IPS-11a (cell line): Measurements from ENCODE around the gene LRRN2.
"Not testable (repeated sequence)": the region's sequence is repeated elsewhere in the genome, so short reads cannot be mapped to it uniquely, and the experiment has no call there.

Experiments used
- H3K4me3 ChIP-seq: one replicate; pipeline ENCODE4 v1.5.1; 2013; ENCODE audit warnings: low read depth, low read length, control low read depth

The LRRN2 gene

GRCh38 chr1:204633665-204634064 lies 51.9 kb downstream of the LRRN2 start:
- H3K4me3 ChIP-seq = no peak overlapping the region

DNA sequence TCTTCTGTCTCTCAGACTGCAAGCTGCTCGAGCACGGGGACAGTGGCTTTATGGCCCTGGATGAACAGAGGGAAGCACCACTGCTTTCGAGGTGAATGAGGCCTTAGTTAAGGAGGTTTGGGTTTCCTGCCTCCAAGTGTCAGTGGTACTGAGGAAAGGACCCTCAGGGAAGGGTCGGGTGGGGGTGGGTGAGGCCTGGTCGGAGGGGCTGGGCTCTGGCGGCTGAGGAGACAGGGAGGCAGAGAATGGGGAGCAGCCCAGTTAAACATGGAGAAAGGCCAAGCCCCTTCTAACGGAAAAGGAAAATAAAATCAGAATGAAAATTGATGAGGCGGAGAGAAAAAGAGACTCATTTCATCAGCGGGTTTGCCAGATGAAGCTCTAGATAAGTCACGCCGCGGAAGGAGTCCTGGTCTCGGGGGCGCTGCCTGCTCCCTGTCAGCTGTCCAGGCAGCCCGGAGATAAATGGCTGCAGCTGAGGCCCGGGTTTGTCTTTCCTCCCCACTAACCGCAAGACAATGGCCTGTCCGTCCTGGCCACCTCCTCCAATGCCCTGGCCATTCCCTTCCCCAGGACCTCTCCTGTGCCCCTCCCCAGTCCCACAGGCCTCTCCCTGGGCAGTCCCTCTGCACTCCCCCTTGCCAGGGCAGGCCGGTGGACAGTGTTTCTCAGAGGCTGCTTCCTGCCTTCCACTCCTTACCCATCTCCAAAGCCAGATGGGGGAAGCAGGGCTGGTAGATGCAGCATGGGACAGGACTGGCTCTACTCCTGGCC lies 55.2 kb downstream of the LRRN2 start:
- no peak overlapping the region for H3K4me3 ChIP-seq

DNA sequence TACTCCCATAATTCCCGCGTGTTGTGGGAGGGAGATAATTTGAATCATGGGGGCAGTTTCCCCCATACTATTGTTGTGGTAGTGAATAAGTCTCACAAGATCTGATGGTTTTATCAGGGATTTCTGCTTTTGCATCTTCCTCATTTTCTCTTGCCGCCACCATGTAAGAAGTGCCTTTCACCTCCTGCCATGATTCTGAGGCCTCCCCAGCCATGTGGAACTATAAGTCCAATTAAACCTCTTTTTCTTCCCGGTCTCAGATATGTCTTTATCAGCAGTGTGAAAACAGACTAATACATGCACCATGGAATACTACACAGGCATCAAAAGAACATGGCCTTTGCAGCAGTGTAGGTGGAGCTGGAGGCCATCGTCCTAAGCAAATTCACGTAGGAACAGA lies 56.1 kb downstream of the LRRN2 start:
- not testable (repeated sequence) for H3K4me3 ChIP-seq

DNA sequence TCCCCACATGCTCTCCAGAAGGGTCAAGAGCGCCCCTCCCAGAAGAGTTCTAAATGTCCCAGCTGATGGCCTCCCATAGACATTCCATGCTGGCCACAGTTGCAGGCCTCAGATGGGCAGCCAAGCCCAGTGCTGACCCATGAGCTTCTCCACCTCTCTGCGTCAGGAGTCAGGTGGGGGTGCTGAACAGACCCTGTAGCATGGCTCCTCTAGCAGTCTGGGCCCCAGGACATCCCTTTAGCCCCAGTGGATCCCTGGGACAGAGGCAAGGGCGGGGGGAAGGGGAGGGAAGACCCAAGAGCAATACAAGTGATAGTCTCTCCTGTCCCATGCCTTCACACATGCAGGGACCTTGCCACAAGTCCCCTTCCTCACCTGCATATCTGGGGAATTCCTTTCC lies 56.7 kb downstream of the LRRN2 start:
- no peak overlapping the region for H3K4me3 ChIP-seq

DNA sequence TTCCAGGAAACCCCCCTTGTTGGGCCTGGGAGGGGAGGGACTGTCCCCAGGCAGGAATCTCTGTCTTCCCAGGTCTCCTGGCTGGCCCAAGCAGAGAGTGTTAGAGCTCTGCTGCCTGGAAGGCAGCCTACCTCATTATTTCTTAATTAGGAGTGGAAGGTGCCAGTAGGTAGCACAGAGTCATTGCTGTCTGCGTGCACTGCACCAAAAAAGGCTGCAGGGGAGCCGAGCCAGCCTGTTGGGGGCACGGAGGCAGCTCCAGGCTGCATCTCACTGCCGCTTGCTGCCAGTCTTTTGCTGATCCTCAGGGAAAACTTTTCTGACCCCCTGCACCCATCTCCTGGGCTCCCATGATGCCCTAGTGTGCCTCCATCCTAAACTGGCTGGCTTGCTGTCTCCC lies 58.1 kb downstream of the LRRN2 start:
- H3K4me3 ChIP-seq = no peak overlapping the region

- no peak overlapping the region for H3K4me3 ChIP-seq
Measured at GRCh38 chr1:204626381-204626780, 59.2 kb downstream of the LRRN2 start.

GRCh38 chr1:204624631-204625216 lies 60.8 kb downstream of the LRRN2 start:
- no peak overlapping the region for H3K4me3 ChIP-seq

DNA sequence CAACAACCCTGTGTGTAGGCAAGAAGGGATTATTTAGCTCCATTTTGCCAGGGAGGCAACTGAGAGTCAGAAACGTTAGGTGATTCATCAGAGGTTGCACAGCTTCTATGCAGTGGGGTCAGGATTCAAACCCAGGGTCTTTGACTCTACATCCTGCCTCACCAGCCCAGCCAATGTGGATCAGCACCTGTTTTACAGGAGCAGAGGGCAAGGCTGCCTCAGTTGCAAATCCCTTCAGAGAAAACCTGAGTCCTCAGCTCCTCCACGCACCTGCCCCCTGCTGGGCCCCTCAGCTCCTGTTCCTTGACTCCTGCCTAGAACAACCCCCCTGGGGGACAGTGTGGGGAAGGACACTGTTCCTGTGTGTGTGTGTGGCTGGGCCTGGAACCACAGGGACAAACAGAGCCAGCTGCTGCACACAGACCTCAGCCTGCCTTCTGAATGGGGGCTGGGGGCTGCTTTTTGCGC lies 61.6 kb downstream of the LRRN2 start:
- H3K4me3 ChIP-seq = no peak overlapping the region

GRCh38 chr1:204623365-204623893 lies 62.1 kb downstream of the LRRN2 start:
- no peak overlapping the region for H3K4me3 ChIP-seq

DNA sequence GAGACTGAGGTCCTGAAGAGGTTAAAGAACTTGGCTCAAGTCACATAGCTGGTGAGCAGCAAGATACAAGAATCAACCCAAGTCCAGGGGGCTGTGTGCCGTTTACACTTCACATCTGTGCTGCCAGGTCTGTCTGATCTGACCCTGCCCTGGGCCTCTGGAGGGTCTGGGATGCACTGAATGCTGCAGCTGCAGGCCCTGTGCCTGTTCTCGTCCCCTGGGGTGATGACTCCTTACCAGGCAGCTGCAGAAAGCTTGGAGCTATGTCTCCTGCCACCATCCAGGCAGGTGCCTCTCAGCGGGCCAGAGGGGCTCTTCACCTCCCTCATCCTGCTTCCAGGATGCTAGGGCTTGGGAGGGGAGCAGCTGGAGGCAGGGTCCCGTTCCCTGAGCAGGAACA lies 63.5 kb downstream of the LRRN2 start:
- no peak overlapping the region for H3K4me3 ChIP-seq

GRCh38 chr1:204621396-204621795 lies 64.1 kb downstream of the LRRN2 start:
- H3K4me3 ChIP-seq = no peak overlapping the region

DNA sequence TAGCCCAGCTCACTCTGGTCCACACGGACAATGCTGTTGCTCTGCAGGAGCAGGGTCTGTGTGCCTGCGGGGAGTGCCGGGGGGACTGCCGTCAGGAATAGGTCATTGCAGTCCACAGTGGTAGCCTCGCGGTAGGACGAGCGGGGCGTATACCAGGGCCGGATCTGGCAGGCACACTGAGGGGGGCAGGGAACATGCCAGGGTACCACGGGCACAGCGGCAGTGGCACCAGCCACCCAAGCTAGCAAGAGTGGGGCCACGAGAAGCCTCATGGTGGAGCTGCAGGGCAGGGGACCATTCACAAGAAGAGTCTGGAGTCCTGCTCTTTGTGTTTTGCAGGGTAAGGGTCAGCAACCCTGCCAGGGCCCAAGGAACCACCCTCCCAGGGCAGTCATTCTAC lies 65.8 kb downstream of the LRRN2 start:
- no peak overlapping the region for H3K4me3 ChIP-seq

DNA sequence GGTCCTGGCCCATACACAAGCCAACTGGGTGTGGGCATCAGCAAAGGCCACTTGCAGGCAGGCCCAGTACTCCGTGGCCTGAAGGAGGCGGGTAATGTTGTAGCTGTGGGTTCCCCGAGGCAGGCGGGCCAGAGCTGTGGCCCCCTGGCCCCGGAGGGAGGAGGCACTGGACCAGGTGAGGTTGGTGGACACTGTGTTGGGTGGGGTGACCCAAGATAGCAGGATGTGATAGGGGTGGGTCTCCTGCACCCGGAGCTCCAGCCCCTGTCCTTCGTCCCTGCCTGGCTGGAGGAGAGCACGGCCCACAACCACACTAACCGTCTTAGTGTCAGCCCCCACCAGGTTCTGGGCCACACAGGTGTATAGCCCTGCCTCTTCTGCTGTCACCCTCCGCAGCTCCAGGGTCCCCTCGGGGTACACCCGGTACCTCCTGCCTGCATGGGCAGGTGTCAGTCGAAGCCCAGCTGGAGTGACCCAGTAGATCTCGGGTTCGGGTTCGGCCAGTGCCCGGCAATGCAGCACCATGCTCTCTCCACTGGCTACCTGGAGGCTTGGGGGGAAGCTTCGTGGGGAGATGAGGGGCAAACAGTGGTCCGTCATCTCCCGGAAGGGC lies 67.3 kb downstream of the LRRN2 start:
- H3K4me3 ChIP-seq = no peak overlapping the region

- no peak overlapping the region for H3K4me3 ChIP-seq
Measured at GRCh38 chr1:204617256-204618147, 68.0 kb downstream of the LRRN2 start.

- H3K4me3 ChIP-seq = no peak overlapping the region
Measured at GRCh38 chr1:204616641-204617040, 68.9 kb downstream of the LRRN2 start.

GRCh38 chr1:204615881-204616280 lies 69.7 kb downstream of the LRRN2 start:
- H3K4me3 ChIP-seq = no peak overlapping the region

DNA sequence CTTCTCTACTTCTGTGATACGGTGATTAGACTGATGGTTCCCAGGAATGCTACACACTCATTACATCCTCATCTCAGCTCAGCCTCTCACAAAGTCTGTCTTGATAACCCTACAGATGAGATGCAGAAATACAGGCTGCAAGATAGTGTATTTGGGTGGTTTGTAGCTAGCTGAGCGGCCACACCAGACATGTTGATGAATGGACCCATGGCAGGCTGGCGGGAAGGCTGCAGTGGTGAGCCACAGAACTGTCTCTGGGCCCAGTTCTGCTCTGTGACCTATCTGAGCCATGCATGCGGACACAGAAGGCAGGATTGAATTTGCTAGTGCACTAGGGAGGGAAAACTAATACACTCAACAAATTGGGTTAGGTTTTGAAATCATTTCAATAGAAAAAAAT lies 71.9 kb downstream of the LRRN2 start:
- no peak overlapping the region for H3K4me3 ChIP-seq

DNA sequence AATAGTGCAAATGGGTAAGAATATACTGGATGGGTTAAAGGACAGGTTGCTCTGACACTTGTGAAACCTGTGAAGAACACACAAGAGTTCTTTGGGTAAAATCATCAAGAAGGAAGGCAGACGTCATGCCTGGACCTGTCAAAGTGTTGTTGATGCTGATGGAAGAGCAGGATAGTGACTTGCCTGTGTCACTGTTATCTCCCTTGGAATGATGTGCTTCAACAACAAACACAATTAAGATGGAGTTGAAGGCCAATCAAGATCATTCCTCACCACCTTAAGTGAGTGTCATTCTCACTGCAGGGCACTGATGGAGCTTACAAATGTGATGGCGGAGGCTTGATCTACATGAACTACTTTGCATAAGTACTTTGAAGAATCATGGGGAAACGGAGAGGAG lies 73.2 kb downstream of the LRRN2 start:
- no peak overlapping the region for H3K4me3 ChIP-seq

- no peak overlapping the region for H3K4me3 ChIP-seq
Measured at GRCh38 chr1:204611036-204611435, 74.5 kb downstream of the LRRN2 start.

DNA sequence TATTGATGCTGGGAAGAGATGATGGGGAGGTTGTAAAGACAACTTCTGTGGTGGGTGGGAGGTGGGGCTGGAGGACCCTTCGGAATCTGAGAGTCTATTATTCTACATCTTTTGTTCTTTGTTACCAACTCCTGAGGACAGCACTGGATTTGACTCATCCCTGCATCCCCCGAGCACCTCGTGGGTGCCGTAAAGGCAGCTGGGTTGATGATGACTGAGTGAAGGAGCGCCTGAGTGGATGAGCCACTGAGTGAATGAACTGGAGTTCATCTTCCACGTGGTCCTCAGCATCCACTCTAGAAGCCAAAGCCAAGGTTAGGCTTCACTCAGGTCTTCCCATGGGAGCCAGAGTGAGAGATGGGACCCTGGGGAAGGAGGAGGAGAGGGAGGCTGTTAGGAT lies 77.6 kb downstream of the LRRN2 start:
- no peak overlapping the region for H3K4me3 ChIP-seq

DNA sequence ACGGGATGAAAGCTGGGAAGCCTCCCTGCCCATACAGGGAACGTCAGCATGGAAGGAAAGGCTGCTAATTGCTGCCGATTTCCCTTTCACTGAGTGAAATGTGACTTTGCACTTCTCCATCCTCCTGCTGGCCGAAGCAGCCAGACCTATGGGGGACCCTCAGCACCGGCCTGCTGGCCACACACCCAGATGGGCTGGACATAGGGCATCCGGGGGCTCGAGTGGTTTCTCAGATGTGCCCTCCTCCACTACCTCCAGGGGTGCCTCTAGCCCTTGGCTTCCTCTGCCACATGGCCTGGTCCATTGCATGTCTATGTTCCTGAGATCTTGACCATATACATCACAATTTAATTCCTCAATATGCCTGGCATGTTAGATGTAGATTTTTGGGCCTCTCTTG lies 79.7 kb downstream of the LRRN2 start:
- H3K4me3 ChIP-seq = no peak overlapping the region
